Measurements from ENCODE around the gene FAM184A. TPM values are rescaled to one million over a fixed set of nuclear protein-coding genes. Genes with fewer than 3 reads are reported as not detected.

Gene FAM184A
- total and polyA plus RNA-seq, 9 of the 15 experiments (the other 6 are each of a cell fraction or from before 2014, with no cell fraction given), result 6.4 to 18.7 (median 13.1) TPM

DNA sequence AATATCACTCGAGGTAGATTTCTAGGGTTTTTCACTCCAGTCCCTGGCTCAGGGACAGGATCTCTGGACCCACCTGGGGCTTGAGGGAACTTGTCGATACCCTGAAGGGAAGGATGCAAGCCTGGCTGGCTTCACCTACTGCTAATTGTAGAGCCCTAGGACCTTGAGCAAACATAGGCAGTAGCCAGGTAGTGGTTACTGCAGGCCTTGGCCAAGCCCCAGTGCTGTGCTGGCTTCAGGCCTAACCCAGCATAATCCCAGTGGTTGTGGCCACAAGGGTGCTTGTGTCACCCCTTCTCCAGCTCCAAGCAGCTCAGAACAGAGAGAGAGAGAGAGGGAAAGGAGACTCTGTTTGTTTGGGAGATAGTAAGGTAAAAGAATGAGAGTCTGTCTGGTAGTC is 137.7 kb downstream of the FAM184A start:
- FAIRE-seq, result no peak
- WGBS (ENCODE audit: insufficient coverage, low coverage, missing lambda C conversion rate), result 65% methylated on average over 2 of the region's 2 CpGs

DNA sequence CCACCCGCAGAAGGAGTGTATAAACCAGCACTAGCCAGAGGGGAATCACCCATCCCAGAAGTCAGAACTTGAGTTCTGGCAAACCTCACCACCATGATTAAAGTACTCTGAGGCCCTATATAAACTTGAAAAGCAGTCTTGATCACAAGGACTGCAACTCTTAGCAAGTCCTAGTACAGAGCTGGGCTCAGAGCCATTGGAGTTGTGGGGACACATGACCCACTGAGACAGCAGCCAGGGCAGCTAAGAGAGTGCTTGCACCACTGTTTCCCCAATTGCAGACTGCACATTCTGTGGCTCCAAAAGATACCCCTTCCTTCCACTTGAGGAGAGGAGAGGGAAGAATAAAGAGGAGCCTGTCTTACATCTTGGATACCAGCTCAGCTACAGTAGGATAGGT is 138.8 kb downstream of the FAM184A start:
- H3K4me1 ChIP-seq (replicated peaks in 1 of 2; ENCODE audit: control insufficient read depth in 2 of 2, insufficient read depth in 2 of 2, low read length in 2 of 2), result peaks cover 0 to 4% of the 10 kb centered on the region in 2 experiments; a peak in 1 of 5 replicates
- no peaks in the 10 kb centered on the region for H3K27me3 ChIP-seq (ENCODE audit: control insufficient read depth in 2 of 2, insufficient read depth in 2 of 2, low read length in 2 of 2)
- H3K9ac ChIP-seq (ENCODE audit: insufficient read depth in 1 of 2, low read depth in 2 of 2, low read length in 2 of 2), result no peak overlapping the region
- POLR2A ChIA-PET, result interaction anchor here (0.6 kb wide), 1 partner anchor 578 kb away, joined by 3 read pairs; no protein-coding TSS in a partner anchor
- H2AFZ ChIP-seq (ENCODE audit: low read depth, low read length), result no peak overlapping the region
- no peaks in the 10 kb centered on the region for H3K36me3 ChIP-seq (ENCODE audit: control insufficient read depth, insufficient read depth, low read length)
- ATAC-seq (no peak), FAIRE-seq (no peak), DNase-seq (ENCODE audit: extremely low read depth in 1 of 4, low spot score in 3 of 4) (no peak)
- peaks cover 13% of the 10 kb centered on the region for H3K9me3 ChIP-seq (replicated peaks; ENCODE audit: control insufficient read depth, insufficient read depth, low read depth, low read length)
- H4K20me1 ChIP-seq (replicated peaks; ENCODE audit: control insufficient read depth, insufficient read depth, low read length), result no peaks in the 10 kb centered on the region
- in situ Hi-C loops (cut with MboI) (no loop called here), intact Hi-C loops (cut with micrococcal nuclease) (loop anchor here (10.0 kb wide), 1 partner anchor 785 kb away; no protein-coding TSS in a partner anchor)
- H3K4me2 ChIP-seq (ENCODE audit: insufficient read depth, low read length), result no peak overlapping the region
- peaks cover 15% of the 10 kb centered on the region; the same call in 2 of the 3 replicates for H3K79me2 ChIP-seq (ENCODE audit: control insufficient read depth, insufficient read depth, low read length)
- no peak overlapping the region for H3K27ac ChIP-seq (ENCODE audit: extremely low read depth, low read depth, low read length)
- no TSS peak for BruUV-seq (replicated peaks)
- no peak overlapping the region for H3K4me3 ChIP-seq
- no peaks in the 10 kb centered on the region for H3K9me1 ChIP-seq (ENCODE audit: control insufficient read depth, insufficient read depth, low read length)
- CTCF ChIA-PET (ENCODE audit: low intra/inter-chr PET ratio), result no interaction called here
- WGBS (ENCODE audit: insufficient coverage, low coverage, missing lambda C conversion rate), result 100% methylated on average over 1 of the region's 1 CpG
- TF ChIP-seq CSDE1 (IDR thresholded peaks at IDR 0.05) (no peak), ZBTB2 (IDR thresholded peaks at IDR 0.05) (no peak), ZNF696 (CRISPR knock-in tag; conservative IDR thresholded peaks at IDR 0.05) (no peak), ZNF146 (CRISPR knock-in tag; IDR thresholded peaks at IDR 0.05; ENCODE audit: unreplicated experiment) (no peak), HOXB6 (CRISPR knock-in tag; IDR thresholded peaks at IDR 0.05; ENCODE audit: borderline replicate concordance) (no peak), SMARCA5 (IDR thresholded peaks at IDR 0.05) (no peak)
- TF ChIP-seq, protein P1, sequence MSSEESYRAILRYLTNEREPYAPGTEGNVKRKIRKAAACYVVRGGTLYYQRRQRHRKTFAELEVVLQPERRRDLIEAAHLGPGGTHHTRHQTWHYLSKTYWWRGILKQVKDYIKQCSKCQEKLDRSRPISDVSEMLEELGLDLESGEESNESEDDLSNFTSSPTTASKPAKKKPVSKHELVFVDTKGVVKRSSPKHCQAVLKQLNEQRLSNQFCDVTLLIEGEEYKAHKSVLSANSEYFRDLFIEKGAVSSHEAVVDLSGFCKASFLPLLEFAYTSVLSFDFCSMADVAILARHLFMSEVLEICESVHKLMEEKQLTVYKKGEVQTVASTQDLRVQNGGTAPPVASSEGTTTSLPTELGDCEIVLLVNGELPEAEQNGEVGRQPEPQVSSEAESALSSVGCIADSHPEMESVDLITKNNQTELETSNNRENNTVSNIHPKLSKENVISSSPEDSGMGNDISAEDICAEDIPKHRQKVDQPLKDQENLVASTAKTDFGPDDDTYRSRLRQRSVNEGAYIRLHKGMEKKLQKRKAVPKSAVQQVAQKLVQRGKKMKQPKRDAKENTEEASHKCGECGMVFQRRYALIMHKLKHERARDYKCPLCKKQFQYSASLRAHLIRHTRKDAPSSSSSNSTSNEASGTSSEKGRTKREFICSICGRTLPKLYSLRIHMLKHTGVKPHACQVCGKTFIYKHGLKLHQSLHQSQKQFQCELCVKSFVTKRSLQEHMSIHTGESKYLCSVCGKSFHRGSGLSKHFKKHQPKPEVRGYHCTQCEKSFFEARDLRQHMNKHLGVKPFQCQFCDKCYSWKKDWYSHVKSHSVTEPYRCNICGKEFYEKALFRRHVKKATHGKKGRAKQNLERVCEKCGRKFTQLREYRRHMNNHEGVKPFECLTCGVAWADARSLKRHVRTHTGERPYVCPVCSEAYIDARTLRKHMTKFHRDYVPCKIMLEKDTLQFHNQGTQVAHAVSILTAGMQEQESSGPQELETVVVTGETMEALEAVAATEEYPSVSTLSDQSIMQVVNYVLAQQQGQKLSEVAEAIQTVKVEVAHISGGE (CRISPR knock-in tag; IDR thresholded peaks at IDR 0.05), result no peak

More for the DNA sequence above, 137.7 kb downstream of the FAM184A start:
- POLR2A ChIA-PET, result no interaction called here
- H3K79me2 ChIP-seq (ENCODE audit: control insufficient read depth, insufficient read depth, low read length), result peaks cover 9% of the 10 kb centered on the region; the same call in 2 of the 3 replicates
- BruUV-seq (replicated peaks), result no TSS peak
- intact Hi-C loops (cut with micrococcal nuclease), result no loop called here
- H2AFZ ChIP-seq (ENCODE audit: low read depth, low read length), result no peak overlapping the region
- H3K4me2 ChIP-seq (ENCODE audit: insufficient read depth, low read length), result no peak overlapping the region
- no peaks in the 10 kb centered on the region for H3K27me3 ChIP-seq (ENCODE audit: control insufficient read depth in 2 of 2, insufficient read depth in 2 of 2, low read length in 2 of 2)
- in situ Hi-C loops (cut with MboI), result no loop called here
- peaks cover 13% of the 10 kb centered on the region for H3K9me3 ChIP-seq (replicated peaks; ENCODE audit: control insufficient read depth, insufficient read depth, low read depth, low read length)
- no peak overlapping the region for H3K9ac ChIP-seq (ENCODE audit: insufficient read depth in 1 of 2, low read depth in 2 of 2, low read length in 2 of 2)
- ATAC-seq (no peak), DNase-seq (ENCODE audit: extremely low read depth in 1 of 4, low spot score in 3 of 4) (no peak)
- no peak for TF ChIP-seq MBD2 (IDR thresholded peaks at IDR 0.05; ENCODE audit: borderline replicate concordance, low read depth)
- TF ChIP-seq HNRNPL (IDR thresholded peaks at IDR 0.05; ENCODE audit: low read depth, low read length), result no peak
- TF ChIP-seq L3MBTL2 (IDR thresholded peaks at IDR 0.05), result no peak
- TF ChIP-seq ZNF347 (CRISPR knock-in tag; IDR thresholded peaks at IDR 0.05; ENCODE audit: low read depth), result no peak
- TF ChIP-seq CSDE1 (IDR thresholded peaks at IDR 0.05), result no peak
- TF ChIP-seq RFX5 (IDR thresholded peaks at IDR 0.05; ENCODE audit: low read depth, low read length), result no peak
- TF ChIP-seq, protein P2, sequence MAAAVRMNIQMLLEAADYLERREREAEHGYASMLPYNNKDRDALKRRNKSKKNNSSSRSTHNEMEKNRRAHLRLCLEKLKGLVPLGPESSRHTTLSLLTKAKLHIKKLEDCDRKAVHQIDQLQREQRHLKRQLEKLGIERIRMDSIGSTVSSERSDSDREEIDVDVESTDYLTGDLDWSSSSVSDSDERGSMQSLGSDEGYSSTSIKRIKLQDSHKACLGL (CRISPR knock-in tag; IDR thresholded peaks at IDR 0.05; ENCODE audit: borderline replicate concordance, poor library complexity, severe bottlenecking), result no peak
- peaks cover 0 to 4% of the 10 kb centered on the region in 2 experiments; a peak in 1 of 5 replicates for H3K4me1 ChIP-seq (replicated peaks in 1 of 2; ENCODE audit: control insufficient read depth in 2 of 2, insufficient read depth in 2 of 2, low read length in 2 of 2)
- H4K20me1 ChIP-seq (replicated peaks; ENCODE audit: control insufficient read depth, insufficient read depth, low read length), result no peaks in the 10 kb centered on the region
- CTCF ChIA-PET (ENCODE audit: low intra/inter-chr PET ratio), result no interaction called here
- H3K27ac ChIP-seq (ENCODE audit: extremely low read depth, low read depth, low read length), result no peak overlapping the region
- no peak overlapping the region for H3K4me3 ChIP-seq
- no peaks in the 10 kb centered on the region for H3K36me3 ChIP-seq (ENCODE audit: control insufficient read depth, insufficient read depth, low read length)
- H3K9me1 ChIP-seq (ENCODE audit: control insufficient read depth, insufficient read depth, low read length), result no peaks in the 10 kb centered on the region

Data from K562 (cell line).